NCI-H226 (cell line): ENCODE measurements around the gene MECP2.
A peak's percentile ranks its signal among the peaks of the same experiment; 100 is the strongest.
"Not testable (repeated sequence)": the region's sequence is repeated elsewhere in the genome, so short reads cannot be mapped to it uniquely, and the experiment has no call there.

Experiments used
- DNase-seq: peaks from one replicate; pipeline ENCODE4 v3.0.0-alpha.2; 2015

Gene MECP2

GRCh38 chrX:154097589-154098541 is at the start of gene MECP2:
MECP2 (minus strand) TSS chrX:154097717.
- peak; percentile 78 for DNase-seq

GRCh38 chrX:154144010-154144409 is 46.5 kb upstream of the MECP2 start, which contains the start of gene OPN1LW:
OPN1LW (plus strand) TSS chrX:154144243; CDS start chrX:154144284, 41 bp downstream.
- DNase-seq = not testable (repeated sequence)

- no peak for DNase-seq
These were observed 45.6 kb upstream of the MECP2 start for GRCh38 chrX:154142950-154143745.

- DNase-seq = no peak
These were observed 44.9 kb upstream of the MECP2 start for GRCh38 chrX:154142386-154142785.

GRCh38 chrX:154140742-154141141 is 43.2 kb upstream of the MECP2 start:
- no peak for DNase-seq

GRCh38 chrX:154140206-154140605 is 42.7 kb upstream of the MECP2 start:
- no peak for DNase-seq

- DNase-seq = no peak
These were observed 41.3 kb upstream of the MECP2 start for GRCh38 chrX:154138857-154139256.

GRCh38 chrX:154136627-154137161 is 39.2 kb upstream of the MECP2 start:
- no peak for DNase-seq

GRCh38 chrX:154135458-154136229 is 38.1 kb upstream of the MECP2 start:
- DNase-seq = no peak

- no peak for DNase-seq
These were observed 34.8 kb upstream of the MECP2 start for GRCh38 chrX:154132366-154132765.

GRCh38 chrX:154131955-154132354 is 34.4 kb upstream of the MECP2 start:
- no peak for DNase-seq

- DNase-seq = no peak
These were observed 28.6 kb upstream of the MECP2 start for GRCh38 chrX:154126101-154126500.

- DNase-seq = no peak
These were observed 28.0 kb upstream of the MECP2 start for GRCh38 chrX:154125391-154126040.

- DNase-seq = peak; percentile 13
These were observed 26.0 kb upstream of the MECP2 start for GRCh38 chrX:154123241-154124219.

GRCh38 chrX:154121961-154122360 is 24.4 kb upstream of the MECP2 start:
- DNase-seq = no peak

- no peak for DNase-seq
These were observed 23.7 kb upstream of the MECP2 start for GRCh38 chrX:154121207-154121606.

GRCh38 chrX:154120567-154120966 is 23.1 kb upstream of the MECP2 start:
- no peak for DNase-seq

GRCh38 chrX:154117566-154117965 is 20.0 kb upstream of the MECP2 start:
- DNase-seq = no peak

- no peak for DNase-seq
These were observed 19.1 kb upstream of the MECP2 start for GRCh38 chrX:154116426-154117211.

GRCh38 chrX:154115750-154116149 is 18.2 kb upstream of the MECP2 start:
- DNase-seq = no peak
